NCI-H146 treated with DMSO at 0.1 percent for 48 hours (cell line): ENCODE data around the gene F2RL2.
"Not testable (repeated sequence)": the region's sequence is repeated elsewhere in the genome, so short reads cannot be mapped to it uniquely, and the experiment has no call there.

ENCODE experiments used
- DNase-seq: peaks from one replicate; lab custom pipeline; 2025; ENCODE audit not compliant: unreplicated experiment; lab: John Stamatoyannopoulos, UW

Gene F2RL2

DNA sequence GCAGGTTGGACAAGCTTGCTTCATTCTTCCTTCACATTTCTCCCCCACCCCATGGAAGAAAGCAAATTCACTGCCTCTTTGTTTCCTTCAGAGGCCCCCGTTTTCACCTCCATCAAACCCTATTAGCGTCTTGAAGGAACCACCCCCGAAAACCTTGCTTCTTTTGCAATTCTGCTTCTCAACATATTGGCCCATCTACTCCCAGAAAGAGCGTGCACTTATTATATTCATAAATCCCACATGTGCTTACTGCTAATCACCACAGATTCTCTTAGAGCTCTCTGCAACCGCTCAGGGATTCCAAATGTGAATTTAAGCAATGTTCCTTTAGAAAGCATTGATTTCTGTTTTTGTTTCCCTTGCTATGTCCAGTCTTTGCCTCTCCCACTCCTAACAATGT, 1.1 kb downstream of the F2RL2 start:
- DNase-seq = no peak

DNA sequence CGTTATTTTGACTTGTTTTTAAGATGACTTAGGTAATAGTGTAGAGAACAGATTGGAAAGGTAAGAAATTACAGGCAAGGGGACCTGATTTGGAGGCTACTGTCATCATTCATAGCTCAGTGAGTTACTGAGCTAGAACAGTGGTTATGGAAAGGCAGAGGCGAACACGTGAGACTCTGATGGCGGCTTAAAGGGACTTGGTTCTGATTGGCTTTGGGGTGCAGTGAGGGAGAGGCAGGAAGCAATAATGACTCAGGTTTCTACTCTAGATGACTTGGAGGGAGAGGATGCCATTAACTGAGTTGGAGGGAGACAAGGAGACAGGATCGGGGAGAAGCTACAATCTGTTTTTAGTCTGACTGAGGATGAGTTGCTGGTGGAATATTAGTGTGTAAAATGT, 3.0 kb downstream of the F2RL2 start:
- no peak for DNase-seq

DNA sequence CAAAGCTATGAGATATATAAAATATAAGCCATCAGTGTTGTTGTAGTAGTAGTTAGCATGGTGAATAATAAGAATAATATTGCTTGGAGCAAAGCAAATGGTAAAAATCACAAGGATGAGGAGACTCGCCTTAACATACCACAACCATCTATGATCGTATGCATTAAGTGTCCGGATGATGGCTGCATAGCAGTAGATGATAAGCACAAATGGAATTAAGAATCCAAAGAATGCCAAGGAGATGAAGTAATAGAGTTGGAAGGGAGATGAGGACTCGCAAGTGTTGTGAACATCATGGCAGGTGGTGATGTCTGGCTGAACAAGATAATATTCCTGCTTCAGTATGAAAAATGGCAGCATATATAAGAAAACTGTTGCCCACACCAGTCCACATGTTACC, 5.5 kb downstream of the F2RL2 start:
- no peak for DNase-seq

DNA sequence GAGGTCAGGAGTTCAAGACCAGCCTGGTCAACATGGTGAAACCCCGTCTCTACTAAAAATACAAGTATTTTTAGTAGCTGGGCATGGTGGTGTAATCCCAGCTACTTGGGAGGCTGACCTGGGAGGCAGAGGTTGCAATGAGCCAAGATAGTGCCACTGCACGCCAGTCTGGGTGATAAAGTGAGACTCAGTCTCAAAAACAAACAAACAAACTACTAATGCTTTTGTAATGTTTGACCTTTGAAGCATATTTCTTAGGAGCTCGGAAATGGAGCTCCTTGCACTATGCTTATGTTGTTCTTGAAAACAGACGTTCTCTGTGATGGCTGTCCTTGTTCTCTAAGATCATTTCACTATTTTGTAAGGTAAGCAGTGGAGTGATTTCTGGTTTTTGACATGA, 6.0 kb downstream of the F2RL2 start:
- no peak for DNase-seq

GRCh38 chr5:76616206-76616605, 7.0 kb downstream of the F2RL2 start:
- no peak for DNase-seq

DNA sequence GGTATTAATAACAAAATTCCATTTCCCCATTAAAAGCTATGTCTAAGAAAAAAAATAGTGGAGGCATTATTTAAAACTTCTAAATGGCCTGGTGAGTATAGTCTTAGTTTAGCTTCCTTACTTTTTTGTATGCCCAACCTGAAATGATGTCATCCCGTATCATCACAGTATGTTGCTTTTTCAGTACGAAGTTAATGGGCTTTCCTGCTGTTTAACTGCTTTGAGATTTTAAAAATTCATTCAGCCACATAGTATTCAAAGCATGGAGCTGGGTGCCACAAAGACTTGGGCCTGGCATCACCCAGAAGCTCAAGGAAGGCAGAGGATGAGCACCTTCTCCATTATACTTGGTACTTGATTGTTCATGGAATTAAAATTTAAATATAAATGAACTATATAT, 7.4 kb downstream of the F2RL2 start:
- DNase-seq = no peak

DNA sequence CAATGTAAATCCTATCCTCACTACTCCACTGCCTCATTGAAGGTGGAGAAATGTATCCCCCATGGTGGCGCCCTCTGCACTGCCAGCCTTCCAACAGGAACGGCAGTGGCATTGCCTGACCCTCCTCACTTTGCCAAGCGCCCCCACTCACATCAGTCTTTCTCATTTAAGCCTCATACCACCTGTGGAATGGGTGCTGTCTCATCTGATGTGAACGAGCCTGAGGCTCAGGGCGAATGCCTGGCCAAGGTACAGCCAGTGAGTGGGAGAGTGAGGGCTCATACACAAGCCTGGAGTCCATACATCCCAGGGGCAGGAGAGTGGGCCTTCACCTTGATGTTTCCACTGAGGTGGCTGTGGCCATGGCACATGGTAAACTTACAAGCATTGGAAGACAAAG, 10.3 kb downstream of the F2RL2 start:
- no peak for DNase-seq

DNA sequence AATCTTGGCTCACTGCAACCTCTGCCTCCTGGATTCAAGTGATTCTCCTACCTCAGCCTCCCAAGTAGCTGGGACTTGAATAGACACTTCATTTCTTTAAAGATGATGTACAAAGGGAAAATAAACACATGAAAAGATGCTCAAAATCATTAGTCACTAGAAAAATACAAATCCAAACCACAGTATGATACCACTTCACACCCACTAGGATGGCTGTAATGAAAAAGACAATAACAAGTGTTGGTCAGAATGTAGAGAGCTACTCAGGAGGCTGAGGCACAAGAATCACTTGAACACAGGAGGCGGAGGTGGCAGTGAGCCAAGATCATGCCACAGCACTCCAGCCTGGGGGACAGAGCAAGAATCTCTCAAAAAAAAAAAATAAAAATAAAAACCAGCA, 13.0 kb downstream of the F2RL2 start:
- DNase-seq = no peak

- DNase-seq = no peak
Measured at GRCh38 chr5:76608833-76609232, 14.4 kb downstream of the F2RL2 start.

- no peak for DNase-seq
Measured at GRCh38 chr5:76607353-76607871, 15.8 kb downstream of the F2RL2 start.

- no peak for DNase-seq
Measured at GRCh38 chr5:76606701-76607100, 16.5 kb downstream of the F2RL2 start.

GRCh38 chr5:76604838-76605237, 18.4 kb downstream of the F2RL2 start:
- DNase-seq = no peak

- not testable (repeated sequence) for DNase-seq
Measured at GRCh38 chr5:76603991-76604390, 19.2 kb downstream of the F2RL2 start.

- no peak for DNase-seq
Measured at GRCh38 chr5:76602094-76602726, 21.0 kb downstream of the F2RL2 start.

- DNase-seq = peak; percentile 2
Measured at GRCh38 chr5:76601470-76601869, 21.7 kb downstream of the F2RL2 start.

- no peak for DNase-seq
Measured at GRCh38 chr5:76600716-76601115, 22.5 kb downstream of the F2RL2 start.

DNA sequence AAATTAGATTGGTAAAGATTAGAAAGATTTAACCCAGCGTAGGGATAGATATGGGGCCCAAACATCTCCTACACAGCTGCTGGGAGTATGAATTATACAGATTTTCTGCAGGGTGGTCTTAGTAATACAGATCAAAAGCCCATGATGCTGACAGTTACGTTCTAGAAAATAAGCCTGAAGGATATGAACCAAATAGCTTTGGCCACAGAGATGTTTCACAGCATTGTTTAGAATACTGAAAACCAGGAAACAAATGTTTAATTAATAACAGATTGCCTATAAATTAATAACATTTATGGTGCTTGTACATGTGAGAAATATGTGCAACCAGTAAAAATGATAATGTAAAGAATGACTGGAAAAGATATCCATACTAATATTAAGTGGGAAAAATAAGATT, 24.7 kb downstream of the F2RL2 start:
- DNase-seq = no peak

DNA sequence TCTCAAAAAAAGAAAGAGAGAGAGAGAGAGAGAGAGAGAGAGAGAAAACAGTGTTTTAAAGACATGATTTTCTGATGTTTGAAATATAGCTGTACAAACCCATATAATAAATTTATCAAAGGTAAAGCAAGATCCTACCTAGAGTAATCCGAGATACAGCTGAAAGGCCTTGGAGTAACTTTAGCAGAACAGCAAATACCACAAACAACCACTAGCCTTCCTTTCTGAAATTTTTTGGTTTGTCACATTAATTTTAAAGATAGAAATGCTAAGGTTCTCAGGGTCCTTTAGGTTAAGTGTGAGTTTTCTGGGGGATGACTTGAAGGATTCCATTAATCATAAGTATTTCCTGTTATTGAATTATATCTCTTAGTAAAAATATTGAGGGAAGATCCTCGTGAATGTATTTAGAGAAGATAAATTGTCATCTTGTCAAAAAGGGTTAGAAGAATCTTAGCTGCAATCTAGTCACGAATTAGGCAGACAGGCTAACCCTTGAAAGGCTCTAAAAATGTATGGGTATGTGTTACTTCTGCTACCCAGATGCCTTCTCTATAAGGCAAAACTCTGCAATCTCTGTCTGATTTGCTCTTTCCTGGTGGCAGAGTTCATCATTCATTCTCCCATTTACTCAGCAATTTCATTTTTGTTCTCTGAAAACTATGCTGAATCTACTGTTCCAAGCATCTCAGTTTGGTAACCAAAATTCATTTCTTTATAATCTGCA, 27.3 kb downstream of the F2RL2 start:
- DNase-seq = no peak

DNA sequence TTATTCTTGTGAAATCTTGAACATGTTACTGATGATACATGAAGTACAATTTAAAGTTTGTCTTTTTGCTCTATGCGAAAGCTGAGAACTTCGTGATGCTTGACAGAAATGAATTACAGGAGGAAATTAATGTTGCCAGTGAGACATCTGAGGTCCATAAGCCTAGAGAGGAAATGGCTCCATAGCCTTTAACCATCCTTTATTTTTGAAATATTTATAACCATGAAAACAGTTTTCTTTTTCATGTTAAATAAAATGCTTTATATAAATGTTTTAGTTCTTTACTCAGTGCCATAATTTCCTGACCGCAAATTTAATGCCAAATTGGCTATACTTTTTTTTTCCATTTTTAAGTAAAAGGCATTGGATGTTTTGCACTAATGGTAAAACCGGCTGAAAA, 29.1 kb downstream of the F2RL2 start:
- DNase-seq = no peak

DNA sequence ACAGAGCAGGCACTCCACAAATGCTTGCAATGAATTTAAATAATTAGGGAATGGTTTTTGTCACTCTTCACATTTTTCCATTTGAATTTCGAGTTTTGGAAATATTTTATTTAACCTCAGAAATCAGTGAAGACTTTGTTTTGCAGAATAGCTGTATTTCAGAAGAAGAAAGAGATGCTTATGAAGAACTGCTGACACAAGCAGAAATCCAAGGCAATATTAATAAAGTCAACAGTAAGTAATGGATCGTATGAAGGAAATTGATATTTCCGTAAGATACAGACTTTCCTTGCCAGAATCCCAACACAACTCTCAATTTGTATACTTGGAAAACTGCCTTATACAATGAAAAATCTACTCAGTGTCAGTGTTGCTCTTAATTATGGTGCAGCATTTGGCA, 30.5 kb downstream of the F2RL2 start:
- no peak for DNase-seq

DNA sequence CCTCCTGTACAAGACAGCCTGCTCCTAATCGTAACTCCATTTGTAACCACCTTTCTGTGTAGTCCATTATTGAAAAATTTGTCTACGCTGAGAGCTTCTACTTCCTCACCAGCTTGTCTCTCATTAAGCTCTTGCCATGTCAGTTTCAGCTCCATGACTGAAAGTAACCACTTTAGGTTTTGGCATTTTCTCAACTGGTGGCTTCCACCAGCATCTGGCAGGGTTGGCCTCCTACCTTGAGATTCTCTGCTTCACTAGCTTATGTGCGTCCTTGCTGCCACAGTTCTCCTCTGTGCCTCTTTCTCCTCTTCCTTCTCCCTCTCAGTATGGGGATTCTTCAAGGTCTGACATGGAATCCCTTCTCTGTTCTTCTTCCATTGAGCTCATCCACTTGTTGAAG, 31.8 kb downstream of the F2RL2 start:
- no peak for DNase-seq

DNA sequence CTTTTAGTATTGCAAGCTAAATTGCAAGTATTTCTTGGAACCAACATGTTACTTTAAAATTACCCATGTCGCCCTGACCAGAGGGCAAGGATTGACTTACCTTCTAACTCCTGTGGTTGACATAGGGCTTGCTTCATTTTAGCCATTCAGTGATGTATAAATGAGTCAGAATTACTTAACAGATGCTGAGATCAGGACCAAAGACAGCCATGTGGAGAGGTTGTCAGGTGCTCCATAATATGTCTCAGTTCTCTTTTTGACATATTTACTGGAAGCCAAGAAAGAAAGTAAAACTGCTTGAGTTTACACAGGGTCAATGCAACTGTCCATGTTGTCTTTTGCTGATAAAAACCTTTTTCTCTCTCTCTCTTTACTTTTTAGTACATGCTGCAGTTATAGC, 33.2 kb downstream of the F2RL2 start:
- DNase-seq = no peak

DNA sequence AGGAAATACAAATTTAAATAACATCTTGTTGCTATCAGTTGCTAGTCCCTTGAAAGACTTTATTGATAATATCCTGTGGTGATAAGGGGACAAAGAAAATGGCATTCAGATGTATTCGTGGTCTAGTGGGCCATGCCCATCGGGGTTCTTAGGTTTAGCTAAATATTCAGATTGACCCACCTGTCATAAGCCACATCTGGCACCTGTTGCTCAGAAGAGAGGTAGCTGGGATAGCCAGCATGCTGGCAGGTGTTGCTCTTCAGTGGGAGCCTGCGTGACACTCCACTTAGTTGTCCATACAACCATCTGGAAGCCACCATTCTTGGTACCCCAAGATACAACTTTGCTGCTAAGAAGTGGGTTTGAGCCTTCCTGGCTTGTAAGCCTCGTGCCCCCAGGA, 36.7 kb downstream of the F2RL2 start:
- no peak for DNase-seq
